H9 (cell line): ENCODE measurements around the gene CD48. TPM values are rescaled to one million over a fixed set of nuclear protein-coding genes. Genes with fewer than 3 reads are reported as not detected.

Experiments used
- DNase-seq: peaks from one replicate; pipeline ENCODE4 v3.0.0-alpha.2; 2017
- H2AFZ ChIP-seq: one replicate; pipeline ENCODE4 v1.6.1; 2013; ENCODE audit warnings: mild to moderate bottlenecking, low read length, control low read depth, moderate library complexity
- H2AK5ac ChIP-seq: 2 replicates; pipeline ENCODE4 v1.6.1; 2013; ENCODE audit warnings: low read length, control low read depth, mixed read lengths; ENCODE audit not compliant: insufficient read length
- H2BK120ac ChIP-seq: one replicate; pipeline ENCODE4 v1.6.1; 2013; ENCODE audit warnings: low read depth, mild to moderate bottlenecking, low read length, control low read depth, inconsistent platforms; ENCODE audit not compliant: poor library complexity, severe bottlenecking
- H2BK12ac ChIP-seq: 2 replicates; pipeline ENCODE4 v1.6.1; 2013; ENCODE audit warnings: low read length, control low read depth, mixed read lengths, low read depth; ENCODE audit not compliant: insufficient read length
- H2BK15ac ChIP-seq: 2 replicates; pipeline ENCODE4 v1.6.1; 2013; ENCODE audit warnings: low read depth, low read length, control low read depth
- H2BK20ac ChIP-seq: one replicate; pipeline ENCODE4 v1.6.1; 2013; ENCODE audit warnings: low read depth, mild to moderate bottlenecking, low read length, control low read depth, inconsistent platforms; ENCODE audit not compliant: poor library complexity, severe bottlenecking
- H2BK5ac ChIP-seq: 2 replicates; pipeline ENCODE4 v1.6.1; 2013; ENCODE audit warnings: low read length, control low read depth, mixed read lengths; ENCODE audit not compliant: insufficient read length
- H3K14ac ChIP-seq: 2 replicates; pipeline ENCODE4 v1.6.1; 2013; ENCODE audit warnings: low read length, control low read depth; ENCODE audit not compliant: insufficient read depth
- H3K18ac ChIP-seq: 2 replicates; pipeline ENCODE4 v1.6.1; 2013; ENCODE audit warnings: low read depth, mild to moderate bottlenecking, mixed read lengths, low read length, control low read depth; ENCODE audit not compliant: insufficient read length
- H3K23ac ChIP-seq: 2 replicates; pipeline ENCODE4 v1.6.1; 2013; ENCODE audit warnings: low read length, control low read depth, mixed read lengths, low read depth; ENCODE audit not compliant: insufficient read length
- H3K23me2 ChIP-seq: 2 replicates; pipeline ENCODE4 v1.6.1; 2013; ENCODE audit warnings: low read depth, mild to moderate bottlenecking, mixed read lengths, low read length, control low read depth; ENCODE audit not compliant: insufficient read length, poor library complexity, severe bottlenecking
- H3K27ac ChIP-seq: 2 replicates; pipeline ENCODE4 v1.5.1; 2013; ENCODE audit warnings: low read length, control low read depth, mixed read lengths, low read depth; ENCODE audit not compliant: insufficient read length
- H3K27me3 ChIP-seq: 2 replicates; pipeline ENCODE4 v1.6.1; 2013; ENCODE audit warnings: low read length, control low read depth, inconsistent platforms; ENCODE audit not compliant: insufficient read depth
- H3K4ac ChIP-seq: 2 replicates; pipeline ENCODE4 v1.6.1; 2013; ENCODE audit warnings: low read depth, mild to moderate bottlenecking, control low read depth, inconsistent platforms, low read length, moderate library complexity
- H3K4me1 ChIP-seq: 2 replicates; pipeline ENCODE4 v1.6.1; 2013; ENCODE audit warnings: low read length, control low read depth, inconsistent platforms; ENCODE audit not compliant: insufficient read depth
- H3K4me2 ChIP-seq: 2 replicates; pipeline ENCODE4 v1.6.1; 2013; ENCODE audit warnings: low read length, control low read depth, mixed read lengths; ENCODE audit not compliant: insufficient read length, insufficient read depth
- H3K56ac ChIP-seq: 2 replicates; pipeline ENCODE4 v1.6.1; 2013; ENCODE audit warnings: low read depth, mild to moderate bottlenecking, mixed read lengths, low read length, control low read depth; ENCODE audit not compliant: insufficient read length
- H3K79me1 ChIP-seq: 2 replicates; pipeline ENCODE4 v1.6.1; 2013; ENCODE audit warnings: low read depth, mild to moderate bottlenecking, moderate library complexity, low read length, control low read depth, inconsistent platforms; ENCODE audit not compliant: insufficient read depth, poor library complexity, severe bottlenecking
- H3K79me2 ChIP-seq: 2 replicates; pipeline ENCODE4 v1.6.1; 2013; ENCODE audit warnings: low read length, control low read depth, inconsistent platforms; ENCODE audit not compliant: insufficient read depth
- H3K9ac ChIP-seq: 2 replicates; pipeline ENCODE4 v1.6.1; 2013; ENCODE audit warnings: low read length, control low read depth, mixed read lengths; ENCODE audit not compliant: insufficient read length; ENCODE audit errors: extremely low read depth
- H3K9me3 ChIP-seq: one replicate; pipeline ENCODE4 v1.6.1; 2013; ENCODE audit warnings: low read depth, low read length, inconsistent platforms; ENCODE audit not compliant: control insufficient read depth
- H3T11ph ChIP-seq: one replicate; pipeline ENCODE4 v1.6.1; 2013; ENCODE audit warnings: mild to moderate bottlenecking, low read length, control low read depth, inconsistent platforms
- H4K20me1 ChIP-seq: one replicate; pipeline ENCODE4 v1.6.1; 2013; ENCODE audit not compliant: control insufficient read depth, insufficient read length, insufficient read depth
- H4K5ac ChIP-seq: 2 replicates; pipeline ENCODE4 v1.6.1; 2013; ENCODE audit warnings: low read depth, mild to moderate bottlenecking, mixed read lengths, low read length, control low read depth; ENCODE audit not compliant: insufficient read length
- H4K8ac ChIP-seq: replicated peaks from 2 replicates; pipeline ENCODE4 v1.6.1; 2013; ENCODE audit warnings: low read length, control low read depth, mixed read lengths, low read depth; ENCODE audit not compliant: insufficient read length
- H4K91ac ChIP-seq: 2 replicates; pipeline ENCODE4 v1.6.1; 2013; ENCODE audit warnings: low read depth, mild to moderate bottlenecking, moderate library complexity, mixed read lengths, low read length, control low read depth; ENCODE audit not compliant: insufficient read length
- H3K27ac Mint-ChIP-seq, 3 experiments: 2 replicates in 2 of 3; 3 replicates in 1 of 3; pipeline ENCODE4 v1.8.0; 2020 to 2021; ENCODE audit warnings: mixed read lengths in 3 of 3, mild to moderate bottlenecking in 1 of 3, moderate library complexity in 1 of 3
- H3K27me3 Mint-ChIP-seq: 2 replicates; pipeline ENCODE4 v1.8.0; 2021; ENCODE audit warnings: low read depth, mild to moderate bottlenecking, moderate library complexity, mixed read lengths
- H3K36me3 Mint-ChIP-seq, 3 experiments: 2 replicates in 2 of 3; 3 replicates in 1 of 3; pipeline ENCODE4 v1.8.0; 2020 to 2021; ENCODE audit warnings: low read depth in 3 of 3, mixed read lengths in 3 of 3; ENCODE audit not compliant: insufficient read depth in 1 of 3
- H3K4me1 Mint-ChIP-seq, 2 experiments: 2 replicates each; pipeline ENCODE4 v1.8.0; 2020; ENCODE audit warnings: mixed read lengths in 2 of 2
- H3K4me3 Mint-ChIP-seq, 2 experiments: 2 replicates in 1 of 2; 3 replicates in 1 of 2; pipeline ENCODE4 v1.8.0; 2020 to 2021; ENCODE audit warnings: mild to moderate bottlenecking in 2 of 2, mixed read lengths in 2 of 2, moderate library complexity in 1 of 2
- H3K9me3 Mint-ChIP-seq, 2 experiments: 2 replicates in 1 of 2; 3 replicates in 1 of 2; pipeline ENCODE4 v1.8.0; 2020; ENCODE audit warnings: mild to moderate bottlenecking in 2 of 2, mixed read lengths in 2 of 2, moderate library complexity in 1 of 2
- CTCF ChIP-seq: fragments of 200-600 bp; sonication (generic); conservative IDR thresholded peaks from 3 replicates; pipeline ENCODE4 v1.8.0; 2021; ENCODE audit warnings: antibody characterized with exemption, mild to moderate bottlenecking
- WGBS: extraction: QIAGEN DNeasy Blood & Tissue Kit; methylation state at CpG from one replicate; pipeline ENCODE4 v1.1.7; 2013; ENCODE audit warnings: missing lambda C conversion rate, low lambda C conversion rate, mixed read lengths; ENCODE audit not compliant: insufficient read length; ENCODE audit errors: extremely low coverage; 5-methylcytosine and 5-hydroxymethylcytosine counted together
- total RNA-seq: library from RNA; stranded (reverse); gene quantifications from 2 replicates; pipeline ENCODE4 v1.2.1, GENCODE V29; 2021

Gene CD48
- total RNA-seq, 1 experiment from 2014 or later, result not detected

GRCh38 chr1:160636547-160636946 is 75.1 kb downstream of the CD48 start:
- Histone ChIP-seq H4K5ac (no peak overlapping the region), H3K27me3 (no peaks in the 10 kb centered on the region; the same call in 1 of the 2 replicates), H3K56ac (no peak overlapping the region), H2BK120ac (no peak overlapping the region), H3K9ac (no peak overlapping the region), H3K4me2 (no peak overlapping the region), H4K20me1 (no peaks in the 10 kb centered on the region), H3T11ph (no peak overlapping the region), H2AK5ac (no peak overlapping the region), H3K23ac (no peak overlapping the region), H3K79me1 (no peaks in the 10 kb centered on the region), H2BK15ac (no peak overlapping the region), H2BK12ac (no peak overlapping the region), H3K4me1 (no peaks in the 10 kb centered on the region; the same call in 1 of the 2 replicates), H3K14ac (no peak overlapping the region), H2BK20ac (no peak overlapping the region), H3K27ac (no peak overlapping the region), H2BK5ac (no peak overlapping the region), H3K23me2 (no peaks in the 10 kb centered on the region), H2AFZ (no peak overlapping the region), H3K4ac (no peak overlapping the region), H3K9me3 (no peaks in the 10 kb centered on the region), H4K91ac (no peak overlapping the region), H3K79me2 (no peaks in the 10 kb centered on the region), H4K8ac (no peak overlapping the region), H3K18ac (no peak overlapping the region)
- Mint-ChIP-seq H3K36me3 (no peaks in the 10 kb centered on the region; a peak in 1 of 7 replicates), H3K4me3 (no peak overlapping the region), H3K9me3 (no peaks in the 10 kb centered on the region; a peak in 1 of 5 replicates), H3K27me3 (peaks cover 1% of the 10 kb centered on the region; the same call in 1 of the 2 replicates), H3K4me1 (peaks cover 18 to 20% of the 10 kb centered on the region in 2 experiments), H3K27ac (no peak overlapping the region; a peak in 1 of 7 replicates)
- no peak for DNase-seq
- no peak for TF ChIP-seq CTCF
- no CpG with 5 or more reads among the region's 3 CpGs for WGBS
